ENCODE measurements around the gene CYB5RL.

GRCh38 chr1:54246116-54246721, 46.4 kb upstream of the CYB5RL start:
- no peak for TF ChIP-seq CTCF (IDR thresholded peaks at IDR 0.05; ENCODE audit: borderline replicate concordance, extremely low read depth, low read length, poor library complexity, severe bottlenecking)
- TF ChIP-seq EZH2 (IDR thresholded peaks at IDR 0.05; ENCODE audit: borderline replicate concordance, low read depth, low read length, severe bottlenecking) = no peak
